HG02759 (cell line): ENCODE results near the gene ACTN4.
"Not testable (repeated sequence)": the region's sequence is repeated elsewhere in the genome, so short reads cannot be mapped to it uniquely, and the experiment has no call there.

Experiments
- ATAC-seq: cut with Tn5 transposase; IDR thresholded peaks from one replicate; pipeline ENCODE4 v1.9.1; 2021; ENCODE audit warnings: mild to moderate bottlenecking, moderate library complexity; ENCODE audit not compliant: unreplicated experiment

The ACTN4 gene

DNA sequence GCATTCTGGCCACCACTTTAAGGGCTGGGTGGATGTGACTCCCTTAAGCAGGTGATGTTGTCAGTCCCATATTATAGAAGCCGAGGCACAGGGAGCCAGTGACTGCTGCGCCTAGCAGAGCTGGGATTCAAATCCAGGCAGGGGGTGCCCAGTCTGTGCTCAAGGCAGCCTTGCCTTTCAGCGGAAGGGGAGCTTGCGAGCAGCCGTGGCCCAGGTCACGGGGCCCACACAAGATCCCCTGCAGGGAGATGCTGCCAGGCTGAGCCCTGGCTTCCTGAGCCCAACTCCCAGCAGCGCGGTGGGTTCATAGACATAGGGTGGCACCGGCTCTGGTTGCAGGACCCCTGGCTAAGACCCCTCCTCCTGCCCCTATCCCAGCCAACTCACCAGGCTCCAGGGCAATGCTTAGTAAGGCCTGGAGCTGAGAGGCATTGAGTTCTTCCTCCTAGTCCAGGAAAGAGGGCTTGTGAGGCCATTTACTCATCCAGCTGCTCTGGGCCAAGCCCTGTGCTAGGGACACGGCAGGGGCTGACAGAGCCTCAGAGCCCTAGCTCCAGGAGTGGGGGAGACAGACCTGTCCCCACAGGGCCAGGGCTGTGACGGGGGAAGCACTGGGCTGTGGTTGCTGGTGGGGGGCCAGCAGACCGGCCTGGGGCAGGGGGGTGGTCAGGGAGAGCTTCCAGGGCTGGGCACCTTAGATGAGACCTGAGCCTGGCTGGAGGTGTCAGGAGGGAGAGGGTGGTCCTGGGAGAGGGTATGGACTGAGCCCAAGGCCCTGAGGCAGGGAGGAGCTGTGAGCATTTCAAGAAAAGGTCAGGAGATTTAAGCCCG lies 87.2 kb downstream of the ACTN4 start:
- no peak for ATAC-seq

- ATAC-seq: no peak
Measured at GRCh38 chr19:38735257-38735686, 87.8 kb downstream of the ACTN4 start.

DNA sequence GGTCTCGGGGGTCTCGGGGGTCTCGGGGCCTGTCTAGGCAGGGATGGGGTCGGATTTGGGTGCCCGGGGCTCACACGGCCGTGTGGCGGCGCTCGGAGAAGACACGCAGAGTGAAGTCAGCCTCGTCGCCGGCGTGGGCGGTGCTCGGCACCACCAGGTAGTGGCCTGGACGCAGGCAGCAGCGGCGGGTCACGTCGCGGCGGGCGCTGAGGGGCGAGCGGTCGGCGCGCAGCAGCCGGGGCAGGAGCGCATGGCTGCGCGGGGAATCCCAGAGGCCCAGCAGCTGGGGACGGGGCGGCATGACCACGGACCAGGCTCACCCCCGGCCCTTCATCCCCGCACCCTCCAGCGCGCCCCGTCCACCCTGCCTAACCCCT lies 88.6 kb downstream of the ACTN4 start:
- no peak for ATAC-seq

DNA sequence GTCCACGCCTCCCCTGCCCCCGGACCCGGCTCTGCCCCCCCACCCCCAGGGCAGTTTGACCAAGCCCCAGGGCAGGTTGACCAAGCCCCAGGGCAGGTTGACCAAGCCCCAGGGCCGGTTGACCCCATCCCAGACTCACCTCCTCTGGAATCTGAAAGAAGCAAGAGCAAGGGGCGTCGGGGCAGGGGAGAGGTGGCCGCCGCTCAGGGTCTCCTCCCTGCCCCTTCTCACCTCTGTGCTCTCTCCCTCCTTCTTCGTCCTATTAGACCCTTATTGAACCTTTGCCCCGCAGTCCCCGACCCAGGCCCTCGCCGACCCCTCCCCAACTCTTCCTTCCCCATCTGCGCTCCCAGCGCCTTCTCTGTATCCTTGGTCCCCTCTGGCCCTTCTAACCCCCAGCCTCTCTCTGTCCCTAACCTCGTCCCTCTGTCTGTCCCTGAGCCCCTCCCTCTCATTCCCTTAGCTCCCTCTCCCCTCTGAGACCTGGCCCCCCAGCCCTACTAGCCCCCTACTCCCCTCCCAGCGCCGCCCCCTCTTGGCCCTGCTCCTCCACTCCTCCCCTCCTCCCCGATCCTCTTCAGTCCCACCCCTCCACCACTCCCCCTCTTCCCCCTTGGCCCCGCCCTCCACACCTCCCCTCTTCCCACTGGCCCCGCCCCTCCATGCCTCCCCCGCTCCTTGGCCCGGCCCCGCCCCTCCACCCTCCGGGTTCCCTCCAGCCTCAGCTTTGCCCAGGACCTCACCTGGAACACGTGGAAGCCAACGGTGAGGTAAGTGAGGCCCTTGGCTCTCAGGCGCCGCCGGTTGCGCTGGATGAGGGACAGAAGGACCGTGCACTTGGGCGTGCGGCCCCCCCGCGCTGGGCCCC lies 89.2 kb downstream of the ACTN4 start:
- ATAC-seq: no peak

GRCh38 chr19:38737281-38737865 lies 89.9 kb downstream of the ACTN4 start:
- no peak for ATAC-seq

GRCh38 chr19:38737921-38738737 lies 90.7 kb downstream of the ACTN4 start:
- no peak for ATAC-seq

DNA sequence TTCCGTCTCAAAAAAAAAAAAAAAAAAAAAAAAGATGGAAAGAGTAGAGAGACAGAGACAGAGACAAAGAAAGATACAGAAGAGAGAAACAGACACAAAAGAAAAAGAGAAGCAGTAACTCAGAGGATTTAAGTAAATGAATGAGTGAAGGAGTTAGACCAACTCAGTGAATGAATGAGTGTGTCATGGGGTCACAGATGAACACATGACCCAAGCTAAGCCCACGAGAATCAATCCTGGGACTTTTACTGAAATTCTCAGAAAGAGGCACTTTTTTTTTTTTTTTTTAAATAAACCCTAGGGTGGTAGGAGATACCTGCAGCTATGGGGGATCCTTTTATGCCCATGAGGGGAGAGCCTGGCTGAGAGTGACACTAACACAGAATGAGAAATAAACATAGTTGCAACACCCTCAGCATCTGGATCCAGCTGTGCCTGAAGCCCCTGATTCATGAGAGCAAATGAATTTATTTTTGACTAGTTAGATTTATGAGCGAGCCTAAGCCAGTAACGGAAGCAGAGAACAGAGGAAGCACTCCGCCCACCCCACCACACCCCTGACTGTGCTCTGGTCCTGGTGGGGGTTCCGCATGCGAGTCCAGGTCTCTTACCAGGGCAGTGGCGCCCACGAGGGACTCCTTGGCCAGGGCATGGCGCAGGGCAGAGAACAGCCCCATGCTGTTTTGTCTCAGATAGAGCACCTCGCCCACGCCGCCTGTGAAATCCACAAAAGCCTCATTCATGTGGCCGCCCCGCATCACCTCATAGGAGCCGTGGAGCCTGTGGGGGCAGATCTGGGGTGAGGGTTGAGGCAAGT lies 92.2 kb downstream of the ACTN4 start:
- no peak for ATAC-seq

DNA sequence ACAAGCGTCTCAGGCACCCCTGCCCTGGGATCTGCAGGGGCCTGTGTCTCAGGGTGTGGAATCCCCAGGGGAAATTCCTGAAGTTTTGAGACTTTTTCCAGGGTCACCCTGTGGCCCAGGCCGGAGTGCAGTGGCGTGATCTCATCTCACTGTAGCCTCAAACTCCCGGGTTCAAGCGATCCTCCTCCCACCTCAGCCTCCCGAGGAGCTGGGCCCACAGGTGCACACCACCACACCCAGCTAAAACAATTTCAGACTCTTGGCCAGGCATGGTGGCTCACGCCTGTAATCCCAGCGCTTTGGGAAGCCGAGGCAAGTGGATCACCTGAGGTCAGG lies 92.8 kb downstream of the ACTN4 start:
- ATAC-seq: no peak

- no peak for ATAC-seq
Measured at GRCh38 chr19:38740932-38741331, 93.5 kb downstream of the ACTN4 start.

GRCh38 chr19:38741670-38742069 lies 94.2 kb downstream of the ACTN4 start:
- ATAC-seq: no peak

- no peak for ATAC-seq
Measured at GRCh38 chr19:38742296-38742695, 94.8 kb downstream of the ACTN4 start.

DNA sequence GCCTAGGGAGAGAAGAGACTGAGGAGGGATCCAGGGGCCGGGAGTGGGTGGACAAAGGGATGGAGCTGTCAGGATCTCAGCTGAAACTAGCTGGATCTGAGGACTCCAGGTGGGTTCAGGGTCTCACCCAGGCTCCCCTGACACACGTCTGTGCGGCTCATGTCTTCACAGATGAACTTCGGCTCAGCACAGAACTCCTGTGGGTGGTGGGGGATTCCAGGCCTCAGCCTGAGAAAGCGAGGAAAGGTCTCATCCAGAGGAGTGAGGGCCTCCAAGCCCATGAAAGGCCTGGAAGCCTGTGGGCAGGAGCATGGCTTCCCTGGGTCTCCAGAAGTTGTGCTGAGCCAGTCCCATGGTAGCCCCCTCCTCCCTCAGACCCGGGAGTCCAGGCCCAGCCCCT lies 95.5 kb downstream of the ACTN4 start:
- ATAC-seq: no peak

DNA sequence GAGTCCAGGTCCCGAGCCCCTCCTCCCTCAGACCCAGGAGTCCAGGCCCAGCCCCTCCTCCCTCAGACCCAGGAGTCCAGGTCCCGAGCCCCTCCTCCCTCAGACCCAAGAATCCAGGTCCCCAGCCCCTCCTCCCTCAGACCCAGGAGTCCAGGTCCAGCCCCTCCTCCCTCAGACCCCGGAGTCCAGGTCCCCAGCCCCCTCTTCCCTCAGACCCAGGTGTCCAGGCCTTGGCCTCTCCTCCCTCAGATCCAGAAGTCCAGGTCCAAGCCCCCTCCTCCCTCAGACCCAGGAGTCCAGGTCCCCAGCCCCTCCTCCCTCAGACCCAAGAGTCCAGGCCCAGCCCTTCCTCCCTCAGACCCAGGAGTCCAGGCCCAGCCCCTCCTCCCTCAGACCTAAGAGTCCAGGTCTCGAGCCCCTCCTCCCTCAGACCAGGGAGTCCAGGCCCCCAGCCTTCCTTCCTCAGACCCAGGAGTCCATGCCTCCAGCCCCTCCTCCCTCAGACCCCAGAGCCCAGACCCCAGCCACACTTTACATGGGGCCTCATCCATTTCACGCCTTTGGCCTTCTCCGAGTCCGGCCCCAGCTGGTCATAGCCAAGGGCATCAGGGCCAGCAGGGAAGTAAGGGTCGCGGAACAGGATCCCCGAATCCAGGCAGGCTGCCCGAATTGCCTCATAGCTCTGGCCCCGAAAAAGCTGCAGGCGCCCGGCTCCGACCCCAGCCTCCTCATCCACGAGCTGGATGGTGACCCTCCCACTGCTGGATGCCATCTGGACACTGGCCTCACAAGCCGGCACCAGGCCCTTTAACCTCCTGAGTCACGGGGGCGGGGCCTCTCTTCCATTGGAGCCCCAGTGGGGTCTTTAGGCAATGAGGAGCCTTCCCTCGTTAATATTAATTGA lies 96.2 kb downstream of the ACTN4 start:
- no peak for ATAC-seq

- ATAC-seq: no peak
Measured at GRCh38 chr19:38744298-38744681, 96.8 kb downstream of the ACTN4 start, which contains the start of gene CAPN12. Gene CAPN12, minus strand, starts transcription at chr19:38744474. Its CDS starts 309 bp downstream, at chr19:38744165.

DNA sequence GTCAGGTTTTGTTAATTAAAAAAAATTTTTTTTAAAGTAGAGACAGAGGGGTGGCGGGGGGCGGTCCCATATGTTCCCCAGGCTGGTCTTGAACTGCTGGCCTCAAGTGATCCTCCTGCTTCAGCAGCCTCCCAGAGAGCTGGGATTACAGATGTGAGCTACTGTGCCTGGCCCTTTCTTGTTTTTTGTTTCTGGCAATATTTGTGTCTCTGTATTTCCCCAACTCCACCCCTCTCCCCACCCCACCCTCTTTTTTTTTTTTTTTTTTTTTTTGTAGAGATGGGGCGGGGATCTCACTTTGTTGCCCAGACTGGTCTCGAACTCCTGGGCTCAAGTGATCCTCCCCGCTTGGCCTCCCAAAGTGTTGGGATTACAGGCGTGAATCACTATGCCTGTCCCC lies 97.4 kb downstream of the ACTN4 start:
- no peak for ATAC-seq

- no peak for ATAC-seq
Measured at GRCh38 chr19:38745316-38745715, 97.9 kb downstream of the ACTN4 start.

- ATAC-seq: not testable (repeated sequence)
Measured at GRCh38 chr19:38753783-38754182, 106.3 kb downstream of the ACTN4 start.

- not testable (repeated sequence) for ATAC-seq
Measured at GRCh38 chr19:38754196-38754595, 106.7 kb downstream of the ACTN4 start.

DNA sequence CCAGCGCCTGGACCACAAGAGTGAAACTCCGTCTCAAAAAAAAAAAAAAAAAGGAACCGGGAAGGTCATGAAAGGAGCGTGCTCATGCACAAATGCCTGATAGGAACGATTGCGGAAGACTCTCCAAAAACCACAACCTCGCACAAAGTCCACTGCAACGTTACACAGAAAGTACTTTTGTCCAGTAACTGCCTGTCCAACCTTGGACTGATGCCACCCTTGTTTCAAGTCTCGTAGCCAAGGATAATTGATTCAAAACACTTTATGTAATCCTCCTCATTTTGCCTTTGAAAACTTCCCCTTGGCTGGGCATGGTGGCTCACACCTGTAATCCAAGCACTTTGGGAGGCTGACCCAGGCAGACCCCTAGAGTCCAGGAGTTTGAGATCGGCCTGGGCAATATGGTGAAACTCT lies 112.1 kb downstream of the ACTN4 start:
- no peak for ATAC-seq
